Germinal center (tissue), 1 donor: ENCODE measurements around the gene MYH9.
"Not testable (repeated sequence)": the region's sequence is repeated elsewhere in the genome, so short reads cannot be mapped to it uniquely, and the experiment has no call there.

Source experiments
- DNase-seq: peaks from one replicate; pipeline ENCODE4 v3.0.0; 2012; ENCODE audit warnings: mixed read lengths, low spot score

MYH9 gene

GRCh38 chr22:36413022-36413775 lies 25.4 kb upstream of the MYH9 start:
- DNase-seq, result no peak

DNA sequence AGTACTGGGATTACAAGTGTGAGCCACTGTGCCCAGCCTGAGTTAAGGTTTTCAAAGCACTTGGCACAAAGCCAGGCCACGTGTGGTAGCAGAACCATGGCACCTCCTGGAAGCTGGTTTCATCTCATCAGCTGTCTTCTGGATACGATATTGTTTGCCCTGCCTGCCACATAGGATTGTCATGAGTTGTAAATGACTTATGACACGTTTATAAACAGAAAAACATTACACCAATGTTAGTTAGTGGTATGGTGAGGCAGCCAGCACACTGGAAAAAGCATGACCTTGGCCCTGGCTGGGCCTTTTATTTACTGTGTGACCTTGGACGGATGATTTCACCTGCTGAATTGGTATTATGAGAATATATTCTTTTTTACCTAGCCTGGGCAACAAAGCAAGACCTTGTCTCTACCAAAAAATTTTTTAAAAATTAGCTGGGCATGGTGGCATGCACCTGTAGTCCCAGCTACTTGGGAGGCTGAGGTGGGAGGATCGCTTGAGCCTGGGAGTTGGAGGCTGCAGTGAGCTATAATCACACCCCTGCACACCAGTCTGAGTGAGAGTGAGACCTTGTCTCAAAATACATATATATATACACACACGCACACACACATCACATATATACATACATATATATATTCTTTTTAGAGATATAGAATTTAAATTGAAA lies 24.0 kb upstream of the MYH9 start:
- DNase-seq, result no peak

- peak; percentile 87 for DNase-seq
These were observed 22.4 kb upstream of the MYH9 start for GRCh38 chr22:36409911-36410756.

GRCh38 chr22:36409554-36409910 lies 21.8 kb upstream of the MYH9 start:
- not testable (repeated sequence) for DNase-seq

DNA sequence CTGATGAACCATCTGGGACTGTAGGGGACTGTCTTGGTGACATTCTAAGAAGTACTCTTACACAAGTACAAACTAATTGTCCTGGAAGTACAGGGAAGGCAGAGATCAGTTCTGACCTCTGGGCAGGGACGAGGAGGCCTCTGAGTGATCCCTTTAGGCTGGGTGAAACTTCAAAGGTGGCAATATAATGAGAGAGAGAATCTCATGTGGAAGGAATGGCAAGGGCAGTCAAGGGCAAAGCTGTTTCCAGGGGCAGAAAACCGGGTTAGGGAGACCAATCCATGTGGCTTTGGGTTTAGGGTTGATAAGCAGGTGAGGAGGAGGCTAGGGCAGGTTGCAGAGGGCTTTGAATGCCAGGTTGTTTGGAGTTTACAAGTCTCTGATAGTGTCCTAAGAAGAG lies 21.3 kb upstream of the MYH9 start:
- DNase-seq, result no peak

- DNase-seq, result no peak
These were observed 19.0 kb upstream of the MYH9 start for GRCh38 chr22:36406721-36407120.

DNA sequence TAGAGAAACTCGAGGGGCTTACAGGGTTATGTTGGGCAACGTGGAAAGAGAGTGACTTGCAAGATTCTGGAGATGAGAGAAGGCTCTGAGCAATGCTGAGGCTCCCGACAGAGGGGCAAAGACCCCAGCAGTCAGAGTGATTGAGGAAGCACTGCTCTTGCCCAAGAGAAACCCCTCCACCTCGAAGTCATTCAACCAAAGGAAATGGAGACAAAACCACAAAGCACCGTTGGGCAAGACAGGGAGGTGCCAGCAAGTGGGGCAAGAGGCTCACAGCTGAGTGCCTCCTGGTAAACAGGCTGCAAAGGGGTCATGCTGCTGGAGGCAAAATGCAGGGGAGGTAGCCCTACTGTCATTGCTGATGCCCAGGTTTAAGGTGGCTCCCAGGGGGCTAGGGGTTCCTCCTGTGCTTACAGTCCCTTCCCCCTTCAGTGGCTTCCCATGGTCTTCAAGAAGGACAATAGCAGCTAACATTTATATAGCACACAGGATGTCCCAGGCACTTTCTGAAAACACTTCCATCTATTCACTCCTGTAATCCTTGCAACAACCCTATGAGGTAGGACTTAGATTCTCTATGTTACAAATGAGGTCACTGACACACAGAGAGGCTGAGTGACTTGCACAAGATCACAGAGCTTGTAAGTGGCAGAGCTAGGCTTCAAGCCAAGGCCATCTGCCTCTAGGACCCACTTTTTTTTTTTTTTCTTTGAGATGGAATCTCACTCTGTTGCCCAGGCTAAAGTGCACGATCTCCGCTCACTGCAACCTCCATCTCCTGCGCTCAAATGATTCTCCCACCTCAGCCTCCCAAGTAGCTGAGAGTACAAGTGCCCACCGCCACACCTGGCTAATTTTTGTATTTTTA lies 18.1 kb upstream of the MYH9 start:
- DNase-seq, result peak; percentile 57

DNA sequence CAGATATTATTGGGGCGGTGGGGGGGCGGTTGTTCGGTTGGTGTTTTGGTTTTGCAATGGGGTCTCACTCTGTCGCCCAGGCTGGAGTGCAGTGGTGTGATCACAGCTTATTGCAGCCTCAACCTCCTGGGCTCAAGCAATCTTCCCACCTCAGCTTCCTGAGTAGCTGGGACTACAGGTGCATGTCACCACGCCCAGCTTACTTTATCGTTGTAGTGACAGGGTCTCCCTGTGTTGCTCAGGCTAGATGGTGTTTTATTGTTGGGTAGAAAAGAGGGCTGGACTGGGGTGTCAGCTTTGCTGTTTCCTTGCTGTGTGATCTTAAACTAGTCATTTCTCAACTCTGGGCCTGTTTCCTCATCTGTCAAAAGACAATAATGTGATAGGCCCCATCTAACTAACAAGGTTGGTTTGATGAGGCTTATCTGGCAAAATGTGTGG lies 17.5 kb upstream of the MYH9 start:
- no peak for DNase-seq

- DNase-seq, result no peak
These were observed 16.7 kb upstream of the MYH9 start for GRCh38 chr22:36404446-36404845.

DNA sequence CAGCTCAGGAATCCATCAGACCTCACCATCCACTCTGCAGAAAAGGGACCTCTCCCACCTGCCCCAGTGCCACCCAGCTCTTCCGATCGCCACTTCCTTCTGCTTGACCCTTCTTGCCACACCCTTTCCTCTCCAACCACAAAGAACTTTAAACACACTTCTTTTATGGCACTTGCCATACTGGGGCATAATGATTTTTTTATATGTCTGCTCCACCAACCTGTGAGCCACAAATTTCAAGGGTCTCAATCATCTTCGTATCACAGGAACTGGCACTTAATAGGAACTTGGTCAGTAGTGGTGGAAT lies 11.7 kb upstream of the MYH9 start:
- no peak for DNase-seq

- DNase-seq, result no peak
These were observed 11.1 kb upstream of the MYH9 start for GRCh38 chr22:36398601-36399471.

GRCh38 chr22:36397131-36398093 lies 9.6 kb upstream of the MYH9 start:
- no peak for DNase-seq

DNA sequence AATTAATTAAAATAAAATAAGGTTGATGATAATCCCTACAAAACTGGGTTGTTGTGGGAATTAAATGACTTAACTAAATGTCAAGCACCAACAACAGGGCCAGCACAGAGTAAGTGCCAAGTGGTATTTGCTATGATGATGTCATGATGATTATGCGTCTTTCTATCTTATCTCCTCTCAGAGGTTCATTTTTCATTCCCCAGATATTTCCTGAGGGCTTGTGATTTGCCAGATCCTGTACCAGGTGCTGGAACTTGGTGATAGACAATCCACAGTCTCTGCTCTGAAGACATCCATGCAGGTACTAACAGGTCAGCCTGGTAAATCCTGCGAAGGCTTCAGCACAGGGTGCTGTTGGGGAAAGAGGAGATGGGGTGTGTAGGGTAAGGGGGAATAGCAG lies 8.1 kb upstream of the MYH9 start:
- no peak for DNase-seq

DNA sequence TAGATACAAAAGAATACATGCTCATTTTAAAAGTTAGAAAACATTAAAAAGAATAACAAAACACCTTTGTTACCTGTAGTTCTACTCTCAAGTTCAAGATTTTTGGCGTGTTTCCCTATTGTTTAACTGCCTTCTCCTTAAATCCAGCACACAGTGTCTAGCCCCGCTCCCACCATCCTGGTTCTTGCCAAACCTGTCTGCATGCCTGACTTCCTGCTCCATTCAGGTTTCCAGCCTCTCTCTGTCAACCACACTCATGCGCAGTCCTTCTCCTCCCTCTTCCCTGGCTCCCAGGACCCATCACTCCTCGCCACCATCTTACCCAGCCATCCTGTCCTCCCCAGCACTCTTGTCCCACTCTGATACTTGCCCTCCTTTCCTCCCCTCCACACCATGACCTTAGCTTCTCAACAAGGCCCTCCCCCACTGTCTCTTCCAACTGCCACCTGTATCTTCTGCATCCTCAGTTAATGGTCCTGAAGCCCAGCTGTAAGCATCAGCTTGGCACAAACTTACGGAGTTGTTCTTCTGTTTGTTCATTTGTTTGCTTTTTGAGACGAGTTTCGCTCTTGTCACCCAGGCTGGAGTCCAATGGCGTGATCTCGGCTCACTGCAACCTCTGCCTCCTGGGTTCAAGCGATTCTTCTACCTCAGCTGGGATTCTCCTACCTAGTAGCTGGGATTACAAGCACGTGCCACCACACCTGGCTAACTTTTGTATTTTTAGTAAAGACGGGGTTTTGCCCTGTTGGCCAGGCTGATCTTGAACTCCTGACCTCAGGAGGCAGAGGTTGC lies 7.5 kb upstream of the MYH9 start:
- no peak for DNase-seq

DNA sequence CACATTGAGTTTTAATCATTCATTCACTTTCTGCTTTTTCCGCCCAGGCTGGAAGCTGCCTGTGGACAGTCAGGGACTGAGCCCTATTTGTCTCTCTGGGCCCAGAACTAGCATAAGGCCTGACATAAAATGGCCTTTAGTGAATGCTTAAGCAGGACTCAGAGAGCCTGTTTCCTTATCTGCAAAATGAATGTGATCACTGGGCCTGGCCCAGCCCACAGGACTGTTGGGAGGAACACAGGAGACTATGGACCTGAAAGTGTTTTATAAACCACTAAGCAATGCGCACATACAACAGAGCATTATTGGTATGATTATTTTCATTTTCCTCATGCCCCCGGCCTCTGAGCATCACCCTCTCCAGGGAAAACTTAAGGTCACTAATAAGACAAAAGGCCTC lies 3.9 kb upstream of the MYH9 start:
- DNase-seq, result no peak

GRCh38 chr22:36389122-36389521 lies 1.4 kb upstream of the MYH9 start:
- not testable (repeated sequence) for DNase-seq

DNA sequence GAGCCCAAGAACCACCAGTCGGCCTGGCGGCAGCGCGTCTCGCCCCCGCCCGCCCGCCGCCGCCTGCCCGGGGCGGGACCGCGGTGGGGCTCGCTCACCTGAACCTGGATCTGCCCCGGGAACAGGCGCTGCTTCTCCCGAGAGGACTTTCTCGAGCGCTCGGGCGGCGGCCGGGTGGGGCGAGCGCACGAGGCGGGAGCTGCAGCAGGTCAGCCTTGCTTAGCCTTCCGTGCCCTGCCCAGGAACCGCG lies 133 bp downstream of the MYH9 start:
- no peak for DNase-seq

GRCh38 chr22:36386900-36387708 lies 663 bp downstream of the MYH9 start:
- peak; percentile 60 for DNase-seq
